Hematopoietic multipotent progenitor cell treated with erythropoietin and hydrocortisone succinate and interleukin-3 and kit ligand, for 15 days (in vitro differentiated cells): ENCODE data around the gene EXT2.

Experiments
- DNase-seq: peaks from one replicate; pipeline ENCODE4 v3.0.0-alpha.2; 2015; ENCODE audit warnings: low spot score

Gene EXT2

GRCh38 chr11:44085330-44085729, 10.1 kb upstream of the EXT2 start:
- no peak for DNase-seq

- no peak for DNase-seq
These were observed 7.1 kb upstream of the EXT2 start for GRCh38 chr11:44088377-44088776.

- DNase-seq: no peak
These were observed 6.6 kb upstream of the EXT2 start for GRCh38 chr11:44088871-44089270.

- DNase-seq: no peak
These were observed 4.9 kb upstream of the EXT2 start for GRCh38 chr11:44090539-44090938.

- DNase-seq: peak; percentile 87
These were observed 1.1 kb upstream of the EXT2 start for GRCh38 chr11:44094260-44094868.

GRCh38 chr11:44096360-44097185, 1.1 kb downstream of the EXT2 start:
- DNase-seq: no peak

- DNase-seq: no peak
These were observed 2.3 kb downstream of the EXT2 start for GRCh38 chr11:44097821-44098220.

- no peak for DNase-seq
These were observed 5.6 kb downstream of the EXT2 start for GRCh38 chr11:44101098-44101497.

- no peak for DNase-seq
These were observed 9.2 kb downstream of the EXT2 start for GRCh38 chr11:44104481-44105294.

GRCh38 chr11:44108260-44108659, 12.8 kb downstream of the EXT2 start:
- no peak for DNase-seq

GRCh38 chr11:44110231-44110679, 14.8 kb downstream of the EXT2 start:
- peak; percentile 49 for DNase-seq

- DNase-seq: no peak
These were observed 16.8 kb downstream of the EXT2 start for GRCh38 chr11:44112091-44112821.

- DNase-seq: no peak
These were observed 17.5 kb downstream of the EXT2 start for GRCh38 chr11:44113018-44113417.

- no peak for DNase-seq
These were observed 18.1 kb downstream of the EXT2 start for GRCh38 chr11:44113572-44113971.

GRCh38 chr11:44116234-44116830, 20.9 kb downstream of the EXT2 start:
- DNase-seq: no peak

- peak; percentile 14 for DNase-seq
These were observed 24.7 kb downstream of the EXT2 start for GRCh38 chr11:44120169-44120568.

GRCh38 chr11:44125598-44125997, 30.1 kb downstream of the EXT2 start:
- no peak for DNase-seq

- DNase-seq: no peak
These were observed 30.8 kb downstream of the EXT2 start for GRCh38 chr11:44126304-44126703.

- no peak for DNase-seq
These were observed 31.7 kb downstream of the EXT2 start for GRCh38 chr11:44127130-44127529.

- no peak for DNase-seq
These were observed 33.3 kb downstream of the EXT2 start for GRCh38 chr11:44128729-44129128.

- no peak for DNase-seq
These were observed 35.3 kb downstream of the EXT2 start for GRCh38 chr11:44130751-44131150.
